Measurements from ENCODE around the gene IL12RB2.

Gene IL12RB2

GRCh38 chr1:67393240-67393639 is 85.6 kb downstream of the IL12RB2 start (continued):
- TF ChIP-seq ZNF692 (tag by site-specific recombination; IDR thresholded peaks at IDR 0.05) (0 out of 2 replicates have a peak, but pooled peaks have one; percentile 27), PRDM10 (tag by site-specific recombination; IDR thresholded peaks at IDR 0.05) (peak; percentile 58; the same call in 1 of the 2 replicates), ZNF341 (tag by site-specific recombination; IDR thresholded peaks at IDR 0.05; ENCODE audit: low read depth) (no peak), ZXDB (tag by site-specific recombination; IDR thresholded peaks at IDR 0.05) (peak; percentile 69)

GRCh38 chr1:67393737-67394136 is 86.1 kb downstream of the IL12RB2 start:
- peaks cover 12% of the 10 kb centered on the region for H3K4me1 ChIP-seq (ENCODE audit: control insufficient read depth, insufficient read depth, low read length)
- TF ChIP-seq ZNF580 (tag by site-specific recombination; IDR thresholded peaks at IDR 0.05) = no peak
- no peak for TF ChIP-seq BCL11B (tag by site-specific recombination; IDR thresholded peaks at IDR 0.05; ENCODE audit: low read depth)
- no peak for TF ChIP-seq ZNF239 (tag by site-specific recombination; IDR thresholded peaks at IDR 0.05)
- no peak for TF ChIP-seq ZNF645 (tag by site-specific recombination; IDR thresholded peaks at IDR 0.05)
- no peak for TF ChIP-seq KLF9 (tag by site-specific recombination; IDR thresholded peaks at IDR 0.05; ENCODE audit: low read depth)
- no peak for TF ChIP-seq ZNF48 (tag by site-specific recombination; IDR thresholded peaks at IDR 0.05)
- TF ChIP-seq RBAK (tag by site-specific recombination; IDR thresholded peaks at IDR 0.05) = no peak
- no peak for TF ChIP-seq ZSCAN16 (tag by site-specific recombination; IDR thresholded peaks at IDR 0.05)
- TF ChIP-seq REPIN1 (tag by site-specific recombination; IDR thresholded peaks at IDR 0.05; ENCODE audit: low read depth) = no peak
- no peak for TF ChIP-seq ZFP3 (tag by site-specific recombination; IDR thresholded peaks at IDR 0.05; ENCODE audit: low read depth)
- H3K4me3 ChIP-seq (ENCODE audit: low read depth, low read length) = no peak overlapping the region
- no peak overlapping the region; the same call in 1 of the 2 replicates for H3K27ac ChIP-seq (ENCODE audit: extremely low read depth, low read depth, low read length)
- POLR2A ChIA-PET = no interaction called here
- CTCF ChIA-PET = interaction anchor here (0.6 to 1.7 kb wide), 2 partner anchors 81 to 96 kb away, joined by 3 to 5 read pairs; no protein-coding TSS in a partner anchor
- peaks cover 0 to 53% of the 10 kb centered on the region in 2 experiments; a peak in 2 of 3 replicates for H3K36me3 ChIP-seq (ENCODE audit: control insufficient read depth in 2 of 2, insufficient read depth in 1 of 2, low read length in 2 of 2)
- H3K9me3 ChIP-seq (ENCODE audit: control insufficient read depth, insufficient read depth, low read depth, low read length) = no peaks in the 10 kb centered on the region

GRCh38 chr1:67394548-67394947 is 86.9 kb downstream of the IL12RB2 start:
- no peak for TF ChIP-seq ZNF146 (tag by site-specific recombination; IDR thresholded peaks at IDR 0.05)
- TF ChIP-seq ZSCAN23 (tag by site-specific recombination; IDR thresholded peaks at IDR 0.05) = no peak
- TF ChIP-seq ZNF610 (tag by site-specific recombination; IDR thresholded peaks at IDR 0.05; ENCODE audit: borderline replicate concordance) = no peak
- TF ChIP-seq PBX3 (CRISPR knock-in tag; IDR thresholded peaks at IDR 0.05) = no peak
- TF ChIP-seq ZNF623 (tag by site-specific recombination; IDR thresholded peaks at IDR 0.05) = no peak
- no peak for TF ChIP-seq FEZF1 (tag by site-specific recombination; IDR thresholded peaks at IDR 0.05)
- TF ChIP-seq KLF10 (tag by site-specific recombination; IDR thresholded peaks at IDR 0.05) = no peak
- no peak for TF ChIP-seq TRIM28 (IDR thresholded peaks at IDR 0.05; ENCODE audit: borderline replicate concordance, low read length)
- ChIA-PET CTCF (interaction anchor here (0.6 to 1.7 kb wide), 2 partner anchors 80 to 95 kb away, joined by 3 to 5 read pairs; no protein-coding TSS in a partner anchor), POLR2A (no interaction called here)
- Histone ChIP-seq H3K36me3 (ENCODE audit: control insufficient read depth in 2 of 2, insufficient read depth in 1 of 2, low read length in 2 of 2) (peaks cover 0 to 57% of the 10 kb centered on the region in 2 experiments; a peak in 2 of 3 replicates), H3K27ac (ENCODE audit: extremely low read depth, low read depth, low read length) (no peak overlapping the region), H3K4me1 (ENCODE audit: control insufficient read depth, insufficient read depth, low read length) (peaks cover 12% of the 10 kb centered on the region), H3K9me3 (ENCODE audit: control insufficient read depth, insufficient read depth, low read depth, low read length) (no peaks in the 10 kb centered on the region), H3K4me3 (ENCODE audit: low read depth, low read length) (no peak overlapping the region)

Measured in HEK293 (cell line).